ENCODE results near the gene IL1B.

- TF ChIP-seq CTCF (IDR thresholded peaks at IDR 0.05; ENCODE audit: extremely low read depth in 1 of 2, insufficient read depth in 1 of 2, low read depth in 1 of 2, low read length in 2 of 2) (no peak), EZH2 (IDR thresholded peaks at IDR 0.05; ENCODE audit: borderline replicate concordance, low read depth, low read length, severe bottlenecking) (no peak), POLR2A (IDR thresholded peaks at IDR 0.05; ENCODE audit: low read depth, low read length) (no peak), POLR2AphosphoS5 (IDR thresholded peaks at IDR 0.05; ENCODE audit: insufficient read depth, low read depth, low read length) (no peak), MYC (IDR thresholded peaks at IDR 0.05; ENCODE audit: low read depth, low read length) (no peak), GATA2 (IDR thresholded peaks at IDR 0.05; ENCODE audit: insufficient read depth, insufficient read length, low read depth, low read length) (no peak), MAX (IDR thresholded peaks at IDR 0.05; ENCODE audit: insufficient read depth, insufficient read length) (no peak), JUN (IDR thresholded peaks at IDR 0.05; ENCODE audit: borderline replicate concordance, insufficient read depth, insufficient read length, low read depth) (no peak)
Measured at GRCh38 chr2:112885506-112885902, 48.9 kb upstream of the IL1B start.
